ENCODE results near the gene GP9.
"Not testable (repeated sequence)": the region's sequence is repeated elsewhere in the genome, so short reads cannot be mapped to it uniquely, and the experiment has no call there.

The GP9 gene

DNA sequence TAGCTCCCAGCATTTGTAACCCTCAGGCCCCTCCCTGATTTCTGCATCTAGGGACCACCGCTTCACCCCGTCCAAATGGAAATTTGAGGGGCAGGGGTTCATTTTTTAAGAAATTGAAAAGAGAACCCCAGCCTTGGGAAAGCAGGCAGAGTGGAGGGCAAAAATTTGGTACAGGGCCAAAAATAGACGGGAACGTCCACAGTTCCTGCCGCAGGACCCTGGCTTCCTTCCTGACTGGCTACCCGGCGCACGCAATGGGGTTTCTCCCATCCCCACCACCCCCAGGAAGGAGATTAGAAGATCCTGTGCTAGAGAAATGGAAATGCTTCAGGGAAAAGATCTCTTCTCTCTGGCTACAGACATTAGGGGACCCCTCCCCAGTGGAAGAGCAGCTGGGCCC lies 20.9 kb downstream of the GP9 start:
- DNase-seq = no peak

DNA sequence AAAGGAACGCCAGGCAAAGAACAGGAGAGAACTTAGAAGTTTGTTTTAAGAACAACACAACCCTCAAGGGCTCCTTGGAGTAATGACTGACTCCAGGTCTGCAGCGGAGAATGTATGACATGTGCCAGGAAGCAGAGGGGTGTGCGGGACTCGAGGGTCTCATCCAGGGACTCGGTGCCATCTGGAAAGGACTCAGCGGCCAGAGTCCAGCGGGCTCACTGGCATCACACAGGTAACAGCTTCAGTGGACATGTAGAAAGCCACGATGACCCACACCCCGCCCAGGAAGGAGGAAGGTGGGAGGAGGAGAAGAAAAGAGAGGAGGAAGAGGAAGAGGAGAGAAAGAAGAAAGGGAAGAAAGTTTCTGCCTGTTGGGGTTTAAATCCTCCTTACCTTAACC lies 21.4 kb downstream of the GP9 start:
- no peak for DNase-seq

DNA sequence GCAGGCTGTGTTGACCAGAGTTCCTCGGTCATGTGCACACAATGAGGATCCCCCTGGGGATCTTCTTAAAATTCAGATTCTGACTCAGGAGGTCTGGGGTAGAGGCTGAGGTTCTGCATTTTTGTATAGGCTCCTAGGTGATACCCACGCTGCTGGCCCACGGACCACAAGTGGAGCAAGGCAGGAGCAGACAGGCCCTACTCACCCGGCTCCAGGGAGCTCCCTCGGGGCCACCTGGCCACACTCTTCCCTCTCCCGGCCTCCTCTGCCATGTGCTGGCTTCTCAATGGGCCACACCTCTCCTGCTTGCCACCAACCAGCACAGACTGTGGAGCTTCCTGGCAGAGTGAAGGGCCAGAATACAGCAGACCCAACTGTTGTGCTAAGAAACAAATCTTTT lies 23.9 kb downstream of the GP9 start:
- no peak for DNase-seq

DNA sequence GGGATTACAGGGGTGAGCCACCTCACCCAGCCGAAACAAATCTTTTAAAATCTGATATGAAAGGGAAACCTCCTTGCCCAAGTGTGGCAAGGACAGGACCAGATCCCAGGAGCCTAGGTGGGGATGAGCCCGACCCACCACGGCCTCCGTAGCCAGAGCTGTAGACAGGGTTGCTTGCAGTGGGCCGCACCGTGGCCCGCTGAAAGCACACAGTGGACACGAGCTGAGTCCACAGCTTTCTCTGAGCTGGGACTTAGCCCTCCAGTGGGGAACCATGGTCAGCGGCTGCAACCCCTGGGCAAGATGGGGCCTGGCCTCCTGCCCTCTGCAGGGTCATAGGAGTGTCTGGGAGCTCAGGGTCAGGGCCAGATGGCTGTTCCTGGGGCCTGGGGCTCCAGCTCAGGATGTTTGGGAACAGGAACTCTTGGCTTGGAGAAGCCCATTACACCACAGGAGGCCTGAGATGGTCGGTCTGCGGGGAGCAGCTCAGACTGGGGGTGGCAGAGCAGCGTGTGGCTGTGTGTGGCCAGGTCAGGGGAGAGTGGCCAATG lies 24.7 kb downstream of the GP9 start:
- no peak for DNase-seq

DNA sequence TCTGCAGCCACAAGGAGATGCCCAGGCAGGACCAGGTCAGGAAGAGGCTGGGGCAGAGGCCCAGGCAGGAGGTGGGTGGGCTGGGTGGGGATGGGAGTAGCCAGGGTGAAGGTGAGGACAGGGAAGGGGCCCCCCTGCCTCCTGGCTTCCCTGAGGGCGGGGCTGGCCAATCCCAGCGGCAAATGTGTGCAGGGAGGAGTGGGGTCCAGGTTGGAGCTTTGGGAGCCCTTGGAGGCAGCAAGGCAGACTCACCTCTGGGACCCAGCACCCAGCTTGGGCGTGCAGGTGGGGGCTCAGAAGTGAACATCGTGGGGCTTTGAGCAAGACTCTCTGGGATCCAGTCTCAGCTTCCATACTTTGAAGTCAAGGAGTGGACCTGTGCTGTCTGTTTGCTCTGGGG lies 25.2 kb downstream of the GP9 start:
- no peak for DNase-seq

DNA sequence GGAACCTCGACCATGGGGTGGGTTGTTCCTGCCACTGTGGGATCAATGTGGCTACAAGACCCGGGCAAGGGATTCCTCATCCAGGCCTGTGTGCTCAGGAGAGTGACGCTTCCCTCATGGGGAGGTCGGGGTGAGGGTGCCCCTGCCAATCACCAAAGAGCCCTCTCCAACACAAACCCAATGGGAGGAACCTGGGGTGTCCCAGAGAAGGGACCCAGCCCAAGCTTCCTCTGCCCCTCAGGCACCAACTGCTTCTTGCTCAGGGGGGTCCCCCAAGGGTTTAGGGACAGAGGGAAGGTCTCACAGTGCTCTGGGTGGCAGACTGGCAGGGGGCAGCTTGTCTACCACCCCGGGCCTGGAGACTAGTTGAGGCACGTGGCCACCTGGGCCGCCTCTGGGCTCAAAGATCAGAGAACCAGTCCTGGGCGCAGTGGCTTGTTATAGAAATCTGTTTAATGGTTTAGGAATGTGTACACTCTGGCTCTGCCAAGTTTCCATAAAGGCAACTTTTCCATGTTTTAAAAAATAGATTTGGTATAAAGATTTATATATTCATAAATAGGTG lies 26.6 kb downstream of the GP9 start:
- no peak for DNase-seq

DNA sequence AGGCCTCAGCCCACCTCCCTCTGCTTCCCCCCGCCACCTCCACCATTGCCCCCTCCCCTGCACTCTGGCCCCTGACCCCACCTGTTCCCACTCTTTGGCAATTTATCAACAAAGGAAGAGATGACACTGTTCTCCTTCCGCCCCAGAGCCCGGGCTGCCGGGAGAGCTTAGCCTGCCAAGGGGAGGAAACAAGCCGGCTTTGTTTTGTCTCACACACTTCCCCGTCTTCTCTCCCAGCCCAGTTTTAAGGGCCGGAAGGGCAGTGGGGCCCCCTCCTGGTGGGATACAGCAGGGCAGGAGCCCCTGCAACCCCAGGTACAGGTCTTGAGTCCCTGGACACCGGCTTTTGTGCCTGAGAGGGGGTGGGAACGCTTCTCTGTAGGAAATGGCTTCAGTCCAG lies 27.3 kb downstream of the GP9 start:
- not testable (repeated sequence) for DNase-seq

DNA sequence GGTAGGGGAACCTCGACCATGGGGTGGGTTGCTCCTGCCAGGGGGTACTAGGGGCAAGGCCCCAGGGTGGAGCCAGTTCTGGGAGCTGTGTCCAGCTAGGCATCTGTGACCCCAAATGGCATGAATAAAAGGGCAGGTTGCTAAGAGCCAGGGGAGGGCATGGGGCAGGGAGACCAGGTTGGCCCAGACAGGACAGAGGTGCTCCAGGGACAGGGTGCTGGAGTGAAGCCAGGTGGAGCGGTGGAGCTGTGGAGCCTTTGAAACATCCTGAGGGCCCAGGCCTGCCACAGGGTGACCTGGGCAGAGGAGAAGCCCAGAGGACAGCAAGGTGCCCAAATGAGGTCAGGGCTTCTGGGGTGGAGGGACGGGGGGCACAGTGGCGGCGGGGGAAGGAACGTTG lies 27.7 kb downstream of the GP9 start:
- DNase-seq = not testable (repeated sequence)

DNA sequence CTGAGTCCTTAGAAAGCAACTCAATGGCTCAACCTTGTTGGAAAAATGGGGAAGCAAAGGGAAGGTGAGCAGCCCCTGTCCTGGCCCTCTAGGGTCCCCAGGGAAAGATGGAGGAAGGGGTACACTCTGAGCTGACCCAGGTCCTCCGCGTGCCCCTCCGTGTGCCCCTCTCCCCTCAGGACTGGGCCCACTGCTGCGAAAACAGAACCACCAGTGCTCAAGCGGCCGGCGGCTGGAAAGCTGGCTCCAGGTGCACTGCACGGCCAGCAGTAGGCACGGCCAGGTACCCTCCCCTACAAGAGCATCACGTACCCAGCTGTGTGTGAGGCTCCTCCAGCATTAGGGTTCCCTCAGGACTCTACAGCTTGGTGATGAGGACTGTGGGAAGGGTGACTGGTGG lies 34.7 kb downstream of the GP9 start:
- no peak for DNase-seq

DNA sequence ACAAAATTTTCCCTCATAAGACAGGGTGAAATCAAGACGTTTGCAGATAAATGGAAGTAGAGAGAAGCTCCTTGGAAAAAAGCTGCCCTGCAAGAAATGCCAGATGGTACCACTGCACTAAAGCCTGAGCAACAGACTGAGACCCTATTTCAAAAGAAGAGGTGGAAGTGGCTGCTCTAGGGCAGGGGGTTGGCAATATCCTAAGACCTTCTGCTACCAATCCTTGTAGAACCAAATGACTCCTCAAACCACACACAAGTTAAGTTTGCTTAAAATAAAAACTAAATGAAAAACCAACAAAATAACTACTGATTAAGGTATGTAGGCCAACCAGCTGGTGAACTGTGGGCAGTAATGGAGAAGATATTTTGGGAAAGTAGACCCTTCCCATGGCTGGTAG lies 39.7 kb downstream of the GP9 start:
- DNase-seq = no peak

DNA sequence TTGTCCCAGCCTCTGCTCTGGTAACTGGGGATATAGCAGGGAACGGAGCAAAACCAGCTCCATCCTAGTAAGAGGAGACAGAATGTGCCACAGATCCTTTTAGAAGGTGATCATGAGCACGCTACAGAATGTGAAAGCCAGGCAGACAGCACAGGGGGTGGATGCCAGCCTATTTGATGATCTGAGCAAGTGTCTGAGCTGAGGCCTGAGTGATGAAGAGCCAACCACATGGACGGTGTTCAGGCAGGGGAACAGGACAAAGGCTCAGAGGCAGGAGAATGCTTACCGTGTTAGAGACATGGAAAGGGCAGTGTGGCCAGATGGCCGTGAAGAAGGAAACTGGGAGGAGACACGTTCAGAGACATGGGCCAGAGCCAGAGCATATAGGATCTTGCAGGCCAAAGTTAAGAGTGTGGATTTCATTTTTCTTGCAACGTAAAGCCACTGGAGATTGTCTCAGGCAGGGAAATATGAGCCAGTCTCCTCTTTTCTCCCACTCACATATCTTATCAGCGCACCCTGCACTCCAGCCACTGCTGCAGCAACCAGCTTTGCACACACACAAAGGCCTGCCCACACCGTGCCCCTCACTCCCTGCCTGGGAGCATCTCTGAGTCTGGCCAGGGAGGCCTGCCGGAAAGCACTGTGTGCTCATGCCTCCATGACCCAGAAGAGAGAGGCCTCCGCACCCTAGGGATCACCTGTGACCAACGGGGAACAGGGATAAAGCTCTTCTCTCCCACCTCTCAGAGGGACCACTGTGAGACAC lies 41.0 kb downstream of the GP9 start:
- DNase-seq = no peak

DNA sequence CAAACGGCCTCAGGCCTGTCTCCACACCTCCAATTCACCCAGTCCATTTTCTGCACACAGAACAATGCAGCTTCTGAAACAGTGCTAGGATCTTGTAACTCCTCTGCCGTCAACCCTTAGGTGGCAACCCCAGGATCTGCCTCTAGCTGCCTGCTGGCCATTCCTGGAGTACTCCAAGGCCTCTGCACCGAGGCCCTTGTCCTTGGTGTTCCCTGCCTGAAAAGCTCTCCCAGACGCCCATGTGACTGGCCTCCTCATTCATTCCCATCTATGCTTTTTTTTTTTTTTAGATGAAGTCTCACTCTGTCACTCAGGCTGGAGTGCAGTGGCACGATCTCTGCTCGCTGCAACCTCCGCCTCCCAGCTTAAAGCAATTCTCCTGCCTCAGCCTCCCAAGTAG lies 42.7 kb downstream of the GP9 start:
- DNase-seq = no peak

DNA sequence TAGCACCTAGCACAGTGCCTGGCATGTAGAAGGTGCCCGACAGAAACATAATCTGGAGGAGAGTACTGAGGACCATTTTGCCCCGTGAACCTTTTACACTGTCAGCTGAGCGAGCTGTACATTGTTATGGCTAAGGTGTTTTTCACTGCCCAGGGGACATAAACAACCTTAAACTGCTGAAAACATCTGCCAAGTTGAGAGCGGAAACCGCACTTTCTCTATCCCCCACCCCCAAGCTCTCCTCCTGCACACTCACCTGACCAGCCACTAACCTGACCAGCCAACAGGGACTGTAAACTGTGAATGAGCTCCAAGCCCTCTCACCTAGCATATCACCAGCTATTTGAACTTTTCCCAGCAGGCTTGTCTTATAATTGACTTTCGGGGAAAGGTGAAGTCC lies 43.5 kb downstream of the GP9 start:
- DNase-seq = no peak

DNA sequence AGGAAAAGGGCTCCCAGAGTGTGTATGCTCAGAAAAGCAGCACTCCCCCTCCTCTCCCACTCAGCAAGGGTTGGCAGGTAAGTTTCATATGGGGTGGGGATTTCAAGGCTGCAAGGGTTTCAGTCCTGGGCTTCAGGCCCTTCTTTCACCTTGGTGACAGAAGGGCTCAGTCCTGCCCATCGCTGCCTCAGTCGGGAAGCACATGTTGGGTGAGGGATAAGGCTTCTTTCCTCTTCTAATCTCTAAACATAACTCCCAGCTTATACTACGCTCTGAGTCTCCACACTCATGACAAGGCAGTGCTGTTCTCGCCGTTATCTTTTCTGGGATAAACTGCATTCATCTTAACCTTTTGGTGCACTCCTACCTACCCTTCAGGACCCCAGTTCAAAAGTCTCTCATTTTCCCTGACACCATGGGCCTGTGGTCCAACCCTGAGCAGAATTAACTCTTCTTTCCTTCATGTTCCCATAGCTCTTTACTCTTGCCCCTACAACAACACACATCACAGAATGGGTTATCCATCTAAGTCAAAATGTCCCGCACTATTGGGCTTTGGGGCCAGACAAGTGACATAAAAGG lies 44.0 kb downstream of the GP9 start:
- DNase-seq = no peak

DNA sequence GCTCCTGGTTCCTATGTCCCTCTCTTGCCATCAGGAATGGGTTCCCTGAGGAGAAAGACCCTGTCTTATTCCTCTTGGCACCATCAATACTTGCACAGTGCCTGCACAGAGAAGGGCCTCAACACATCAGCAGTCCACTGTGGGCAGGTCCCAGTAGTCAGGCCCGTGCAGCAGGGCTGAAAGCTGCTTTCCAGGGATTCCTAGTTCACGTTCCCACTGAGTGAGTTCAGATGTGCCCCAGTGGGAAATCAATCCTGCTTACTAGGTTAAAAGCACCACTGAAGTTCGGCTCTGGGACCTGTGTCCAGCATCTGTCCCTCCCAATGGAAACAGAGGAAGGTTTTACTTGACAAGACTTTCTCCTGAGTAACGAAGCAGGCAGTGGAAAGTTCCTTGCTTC lies 45.3 kb downstream of the GP9 start:
- no peak for DNase-seq

DNA sequence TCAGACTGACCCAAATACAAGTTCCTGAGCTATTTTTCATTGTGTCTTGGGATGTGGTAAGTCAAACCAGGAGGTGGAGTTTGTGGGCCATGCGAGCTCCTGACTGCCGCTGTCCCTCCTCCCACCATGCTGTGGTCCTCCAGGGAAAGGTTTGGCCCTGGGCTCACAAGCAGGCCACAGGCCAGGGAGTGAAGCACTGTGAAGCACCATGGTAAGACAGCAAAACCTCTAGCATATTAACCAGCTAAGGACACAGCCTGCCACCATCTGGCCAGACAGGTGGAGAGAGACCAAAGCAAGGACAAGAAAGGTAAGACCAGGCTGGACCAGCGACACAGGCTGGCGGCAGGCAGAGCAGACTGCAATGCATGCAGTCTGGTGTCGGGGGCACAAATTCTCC lies 45.7 kb downstream of the GP9 start:
- peak; percentile 18 for DNase-seq

DNA sequence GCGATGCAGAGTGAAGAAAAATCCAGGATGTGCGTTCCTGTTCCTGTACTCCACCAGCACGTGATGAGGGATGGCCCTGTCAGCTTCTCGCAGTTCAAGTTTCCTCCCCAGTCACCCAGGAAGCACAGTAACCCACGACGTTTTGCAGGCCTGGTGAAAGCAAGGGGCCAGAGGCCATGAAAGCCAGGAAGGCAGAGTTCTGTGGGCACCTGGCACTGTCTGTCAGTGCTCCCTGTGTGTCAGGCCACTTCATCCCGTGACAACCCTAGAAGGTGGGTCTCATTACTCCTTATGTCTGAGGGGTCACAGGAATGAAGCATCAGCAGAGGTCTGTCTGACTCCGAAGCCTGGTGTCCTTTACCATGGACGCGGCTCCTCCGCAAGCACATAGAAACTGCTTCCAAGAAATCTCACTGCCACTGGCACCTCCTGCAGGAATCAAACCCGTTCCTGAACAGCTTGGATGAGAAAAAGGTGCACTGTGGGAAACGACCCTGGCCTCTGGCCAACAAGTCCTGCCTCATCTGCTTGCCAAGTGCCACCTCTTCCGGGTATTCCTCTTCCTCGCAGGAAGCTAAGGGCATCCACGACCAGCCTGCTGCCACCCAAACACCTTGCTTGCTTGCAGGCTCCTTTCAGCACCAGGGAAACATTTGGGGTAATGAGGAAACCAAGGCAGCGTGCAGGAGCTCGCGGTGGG lies 46.4 kb downstream of the GP9 start:
- peak; percentile 25 for DNase-seq

DNA sequence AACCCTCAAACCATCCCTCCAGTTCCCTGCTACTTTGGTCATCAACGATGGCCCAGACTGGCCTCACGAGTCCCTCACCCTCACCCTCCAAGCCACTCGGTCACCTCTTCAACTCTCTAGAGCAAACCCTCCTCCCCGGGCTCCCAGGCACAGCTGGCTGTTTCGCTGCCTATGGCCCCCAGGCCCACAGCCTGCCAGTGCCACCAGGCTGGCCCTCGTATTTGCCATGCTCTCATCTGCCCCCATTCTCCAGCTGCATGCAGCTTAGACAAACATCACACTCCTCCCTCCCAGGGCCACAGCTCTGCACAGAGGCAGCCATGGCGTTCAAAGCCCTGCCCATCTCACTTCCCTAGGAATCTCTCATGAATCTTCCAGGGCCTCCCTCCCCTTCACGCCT lies 47.2 kb downstream of the GP9 start:
- no peak for DNase-seq

DNA sequence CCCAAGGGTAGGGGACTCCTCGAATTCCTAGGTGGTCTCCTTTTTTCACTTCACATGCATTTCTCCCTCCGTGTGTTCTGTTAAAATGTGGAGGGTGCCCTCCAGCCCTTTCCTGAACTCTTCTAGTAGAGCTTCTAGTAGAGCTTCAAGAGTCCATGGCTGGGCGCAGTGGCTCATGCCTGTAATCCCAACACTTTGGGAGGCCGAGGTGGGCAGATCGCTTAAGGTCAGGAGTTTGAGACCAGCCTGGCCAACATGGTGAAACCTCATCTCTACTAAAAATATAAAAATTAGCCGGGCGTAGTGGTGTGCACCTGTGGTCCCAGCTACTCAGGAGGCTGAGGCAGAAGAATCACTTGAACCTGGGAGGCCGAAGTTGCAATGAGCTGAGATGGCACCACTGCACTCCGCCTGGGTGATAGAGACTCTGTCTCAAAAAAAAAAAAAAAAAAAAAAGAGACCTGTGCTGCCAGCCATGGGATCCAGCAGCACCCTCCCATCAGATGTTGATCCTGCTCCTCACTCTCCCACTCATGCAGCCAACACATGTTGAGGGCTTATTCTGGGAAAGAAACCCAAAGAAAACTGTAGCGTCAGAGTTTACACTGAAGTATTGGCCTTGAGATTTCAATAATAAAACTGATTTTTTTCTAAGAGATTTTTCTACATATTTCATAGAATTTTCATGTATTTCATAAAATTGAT lies 50.6 kb downstream of the GP9 start:
- not testable (repeated sequence) for DNase-seq

Measured in COR-L47 (cell line).